ENCODE results near the gene POTEM. TPM values are rescaled to one million over a fixed set of nuclear protein-coding genes. Genes with fewer than 3 reads are reported as not detected.

POTEM gene
- not detected in 2 replicates for total RNA-seq

DNA sequence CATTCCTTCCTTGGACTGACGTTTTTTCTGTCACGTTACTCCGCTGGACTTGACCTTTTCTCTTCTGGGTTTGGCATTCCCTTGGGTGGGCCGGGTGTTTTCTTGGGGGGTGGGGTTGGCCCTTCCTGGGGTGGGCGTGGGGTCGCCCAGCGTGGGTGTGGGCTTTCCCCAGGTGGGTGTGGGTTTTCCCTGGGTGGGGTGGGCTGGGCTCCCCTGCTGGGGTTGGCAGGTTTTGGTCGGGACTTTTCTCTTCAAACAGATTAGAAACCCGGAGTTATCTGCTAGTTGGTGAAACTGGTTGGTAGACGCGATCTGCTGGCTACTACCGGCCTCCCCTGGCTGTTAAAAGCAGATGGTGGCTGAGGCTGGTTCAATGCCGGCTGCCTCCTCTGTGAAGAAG, at the start of gene POTEM:
TSS of gene POTEM (plus strand) at position 301 of the 400 bp plus-strand sequence. CDS start at position 353, 52 bp downstream.

Data from mammary microvascular endothelial cell (primary cell).